Naive thymus-derived CD4-positive, alpha-beta T cell (primary cell): ENCODE results near the gene MT3. TPM values are rescaled to one million over a fixed set of nuclear protein-coding genes. Genes with fewer than 3 reads are reported as not detected.

Experiments used
- ATAC-seq: fragments of 150-1000 bp; cut with Tn5 transposase; 2 replicates; pipeline ENCODE4 v1.10.0; 2021; ENCODE audit warnings: mild to moderate bottlenecking, moderate library complexity
- CTCF ChIA-PET: fragments of 350-600 bp; sonication (Branson Sonifier 250); formaldehyde crosslinking; loops from one replicate; lab custom pipeline; 2021; ENCODE audit warnings: antibody characterized with exemption; lab: Charles Lee
- POLR2A ChIA-PET: fragments of 350-600 bp; sonication (Branson Sonifier 250); formaldehyde crosslinking; loops from one replicate; lab custom pipeline; 2021; ENCODE audit warnings: antibody characterized with exemption, inconsistent platforms; lab: Charles Lee
- DNase-seq, 9 donors: peaks; one replicate each; pipeline versions ENCODE4 v3.0.0 to v3.0.0-alpha.2; 2020 to 2022; ENCODE audit warnings: mixed read lengths in 1 of 9
- H3K27ac ChIP-seq: one replicate; pipeline ENCODE4 v1.7.0; 2013; ENCODE audit warnings: mild to moderate bottlenecking, low read depth, low read length, moderate library complexity
- H3K27me3 ChIP-seq, 2 donors: one replicate each; pipeline ENCODE4 v1.7.0; 2013; ENCODE audit warnings: low read length in 2 of 2, mild to moderate bottlenecking in 2 of 2, moderate library complexity in 2 of 2; ENCODE audit not compliant: control insufficient read depth in 2 of 2, insufficient read depth in 2 of 2
- H3K36me3 ChIP-seq, 3 experiments: 1 replicate in 2 of 3; 2 replicates in 1 of 3; pipeline ENCODE4 v1.7.0; 2013; ENCODE audit warnings: low read length in 3 of 3, mild to moderate bottlenecking in 3 of 3, moderate library complexity in 1 of 3; ENCODE audit not compliant: insufficient read depth in 3 of 3, control insufficient read depth in 2 of 3
- H3K4me1 ChIP-seq, 2 donors: one replicate each; pipeline ENCODE4 v1.7.0; 2013; ENCODE audit warnings: low read length in 2 of 2, mild to moderate bottlenecking in 2 of 2, moderate library complexity in 1 of 2; ENCODE audit not compliant: control insufficient read depth in 2 of 2, insufficient read depth in 2 of 2
- H3K4me3 ChIP-seq: 2 replicates; pipeline ENCODE4 v1.7.0; 2013; ENCODE audit warnings: mild to moderate bottlenecking, low read length
- H3K9me3 ChIP-seq, 3 experiments: 1 replicate in 2 of 3; 2 replicates in 1 of 3; pipeline ENCODE4 v1.7.0; 2013; ENCODE audit warnings: low read length in 3 of 3; ENCODE audit not compliant: control insufficient read depth in 2 of 3
- H3K27ac Mint-ChIP-seq, 9 donors: one replicate each; pipeline ENCODE4 v1.8.0; 2020 to 2022; ENCODE audit warnings: mixed read lengths in 9 of 9, mild to moderate bottlenecking in 8 of 9, moderate library complexity in 5 of 9, inconsistent platforms in 2 of 9
- H3K27me3 Mint-ChIP-seq, 5 donors: one replicate each; pipeline ENCODE4 v1.8.0; 2021 to 2022; ENCODE audit warnings: mixed read lengths in 5 of 5, mild to moderate bottlenecking in 1 of 5
- H3K36me3 Mint-ChIP-seq, 5 donors: one replicate each; pipeline ENCODE4 v1.8.0; 2020 to 2022; ENCODE audit warnings: mixed read lengths in 5 of 5, mild to moderate bottlenecking in 3 of 5, inconsistent platforms in 1 of 5
- H3K4me1 Mint-ChIP-seq, 7 donors: one replicate each; pipeline ENCODE4 v1.8.0; 2020 to 2022; ENCODE audit warnings: mixed read lengths in 7 of 7, mild to moderate bottlenecking in 3 of 7, inconsistent platforms in 1 of 7
- H3K4me3 Mint-ChIP-seq, 10 donors: one replicate each; pipeline ENCODE4 v1.8.0; 2020 to 2022; ENCODE audit warnings: mild to moderate bottlenecking in 10 of 10, mixed read lengths in 10 of 10, moderate library complexity in 6 of 10, inconsistent platforms in 2 of 10
- H3K9me3 Mint-ChIP-seq, 11 donors: one replicate each; pipeline ENCODE4 v1.8.0; 2020 to 2022; ENCODE audit warnings: mixed read lengths in 11 of 11, mild to moderate bottlenecking in 4 of 11, inconsistent platforms in 1 of 11, moderate library complexity in 1 of 11
- intact Hi-C, 2 donors: fragments of 100-400 bp; cut with micrococcal nuclease; formaldehyde crosslinking; loops; one replicate each; pipeline ENCODE4 v1.15.1; 2023
- polyA plus RNA-seq, 2 donors: library from polyadenylated mRNA; unstranded; fragments of 300-500 nt; fragmentation: Illumina TruSeq; gene quantifications; one replicate each; pipeline ENCODE4 v1.2.3, GENCODE V29; 2021
- total RNA-seq, 6 experiments: library from RNA in 5 of 6; stranded (reverse) in 5 of 6; gene quantifications; 1 replicate in 5 of 6; 2 replicates in 1 of 6; pipeline ENCODE4 v1.2.3 and lab custom pipeline; 2021 to 2026

Gene MT3
- total and polyA plus RNA-seq, 7 experiments from 2014 or later: 0.76 to 4.5 (median 3.8) TPM; not detected in 2

DNA sequence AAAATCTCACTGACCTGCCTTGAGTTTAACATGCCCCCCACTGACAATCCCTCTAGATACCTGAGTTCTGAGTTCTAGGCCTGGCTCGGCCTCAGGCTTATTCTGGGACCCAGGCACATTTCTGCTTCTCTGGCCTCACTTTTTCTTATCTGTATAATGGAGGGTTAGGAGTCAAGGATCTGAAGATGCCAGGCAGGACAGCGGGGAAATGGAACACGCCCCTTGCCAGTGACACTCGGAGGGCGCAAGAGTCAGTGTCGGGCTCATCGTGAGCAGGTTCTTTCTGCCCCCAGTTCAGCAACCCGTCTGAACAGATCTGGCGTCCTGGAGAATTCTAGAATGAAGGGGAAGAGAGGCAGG lies 567 bp upstream of the MT3 start:
- peak overlapping the region in 2 of 9 donors; percentile 38 to 87 for H3K27ac Mint-ChIP-seq
- ChIA-PET POLR2A (no interaction called here), CTCF (no interaction called here)

DNA sequence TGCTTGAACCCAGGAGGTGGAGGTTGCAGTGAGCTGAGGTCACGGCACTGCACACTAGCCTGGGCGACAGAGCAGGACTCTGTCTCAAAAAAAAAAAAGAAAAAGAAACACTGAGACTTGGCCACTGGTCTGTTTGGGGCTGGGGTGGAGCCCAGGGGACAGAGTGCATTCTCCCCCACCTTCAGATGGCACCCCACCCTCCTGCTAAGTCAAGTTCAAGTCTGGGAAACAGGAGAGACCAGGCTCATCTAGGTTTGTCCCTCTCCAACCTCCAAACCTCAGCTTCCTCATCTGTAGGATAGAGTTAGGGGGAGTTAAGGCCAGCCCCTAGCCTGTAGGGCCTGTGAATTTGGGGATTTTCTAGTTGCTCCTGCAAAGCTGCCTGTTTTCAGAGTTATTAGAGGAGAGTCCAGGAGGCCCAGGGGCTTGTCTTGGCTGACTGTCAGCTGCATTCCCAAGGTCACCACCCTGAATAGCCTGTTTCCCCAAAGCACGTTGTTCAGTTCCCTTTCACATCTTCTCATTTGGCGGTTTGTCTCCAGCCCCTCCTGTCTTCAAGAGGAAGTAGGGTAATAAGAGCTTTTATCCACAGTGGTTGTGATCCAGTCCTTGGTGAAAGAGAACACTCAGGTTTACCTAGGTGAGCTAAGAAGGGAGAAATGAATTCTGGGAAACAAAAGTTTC lies 2.2 kb downstream of the MT3 start:
- DNase-seq (peak in 1 of 9 donors; percentile 11), ATAC-seq (no peak)
- Mint-ChIP-seq H3K4me1 (peaks cover 6 to 15% (median 11%) of the 10 kb centered on the region in 7 donors), H3K9me3 (no peaks in the 10 kb centered on the region), H3K4me3 (no peak overlapping the region), H3K27me3 (peaks cover 4 to 45% (median 18%) of the 10 kb centered on the region in 5 donors), H3K36me3 (no peaks in the 10 kb centered on the region), H3K27ac (no peak overlapping the region)
- CTCF ChIA-PET: interaction anchor here (0.7 kb wide), 1 partner anchor 45 kb away, joined by 3 read pairs; no protein-coding TSS in a partner anchor
- intact Hi-C loops: no loop called here
- Histone ChIP-seq H3K36me3 (no peaks in the 10 kb centered on the region), H3K4me1 (peaks cover 4 to 6% of the 10 kb centered on the region in 2 donors), H3K4me3 (no peak overlapping the region), H3K9me3 (no peaks in the 10 kb centered on the region), H3K27me3 (no peaks in the 10 kb centered on the region), H3K27ac (no peak overlapping the region)
- POLR2A ChIA-PET: no interaction called here

More for the DNA sequence above, 567 bp upstream of the MT3 start:
- no peak overlapping the region for H3K27ac ChIP-seq
- Mint-ChIP-seq H3K4me1 (peaks cover 6 to 15% (median 11%) of the 10 kb centered on the region in 7 donors), H3K4me3 (peak overlapping the region; percentile 49 to 90 (median 85)), H3K36me3 (no peaks in the 10 kb centered on the region), H3K27me3 (peaks cover 9 to 53% (median 18%) of the 10 kb centered on the region in 5 donors), H3K9me3 (no peaks in the 10 kb centered on the region)
- ATAC-seq (no peak), DNase-seq (no peak)
- no peaks in the 10 kb centered on the region for H3K9me3 ChIP-seq
- peaks cover 4 to 6% of the 10 kb centered on the region in 2 donors for H3K4me1 ChIP-seq
- intact Hi-C loops: loop anchor here in 1 of 2 donors (2.0 kb wide), 1 partner anchor 20 kb away; the partner anchor contains the start of gene MT2A
- H3K27me3 ChIP-seq: no peaks in the 10 kb centered on the region
- no peaks in the 10 kb centered on the region for H3K36me3 ChIP-seq
- H3K4me3 ChIP-seq: peak overlapping the region; percentile 61

DNA sequence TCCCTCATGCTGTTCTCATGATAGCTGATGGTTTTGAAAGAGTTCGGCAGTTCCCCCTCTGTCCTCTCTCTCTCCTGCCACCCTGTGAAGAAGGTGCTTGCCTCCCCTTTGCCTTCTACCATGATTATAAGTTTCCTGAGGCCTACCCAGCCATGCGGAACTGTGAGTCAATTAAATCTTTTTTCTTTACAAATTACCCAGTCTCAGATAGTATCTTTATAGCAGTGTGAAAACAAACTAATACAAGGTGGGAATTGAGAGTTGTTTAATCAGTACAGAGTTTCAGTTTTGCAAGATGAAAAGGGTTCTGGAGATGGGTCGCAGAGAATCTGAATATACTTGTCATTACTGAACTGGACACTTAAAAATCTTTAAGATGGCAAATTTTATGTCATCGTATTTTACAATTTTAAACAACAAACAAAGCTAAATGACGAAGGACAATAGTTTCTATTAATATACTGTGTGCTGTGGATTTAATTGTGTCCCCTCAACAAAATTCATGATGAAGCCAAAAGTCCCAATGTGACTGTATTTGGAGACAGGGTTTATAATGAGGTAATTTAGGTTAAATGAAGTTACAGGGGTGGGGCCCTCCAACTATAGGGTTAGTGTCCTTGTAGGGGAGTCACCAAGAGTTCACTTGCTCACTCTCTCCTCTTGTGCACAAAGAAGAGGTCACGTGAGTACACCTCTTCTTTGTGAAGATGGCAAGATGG lies 4.4 kb downstream of the MT3 start:
- H3K27me3 Mint-ChIP-seq: peaks cover 3 to 46% (median 15%) of the 10 kb centered on the region in 5 donors
- ChIA-PET CTCF (no interaction called here), POLR2A (interaction anchor here (0.6 to 1.0 kb wide), 2 partner anchors 47 to 90 kb away, joined by 3 to 4 read pairs; no protein-coding TSS in a partner anchor)
- Histone ChIP-seq H3K4me1 (peaks cover 4 to 6% of the 10 kb centered on the region in 2 donors), H3K4me3 (no peak overlapping the region), H3K9me3 (no peaks in the 10 kb centered on the region), H3K36me3 (no peaks in the 10 kb centered on the region), H3K27ac (no peak overlapping the region), H3K27me3 (no peaks in the 10 kb centered on the region)
- H3K4me3 Mint-ChIP-seq: no peak overlapping the region
- peaks cover 6 to 17% (median 9%) of the 10 kb centered on the region in 7 donors for H3K4me1 Mint-ChIP-seq
- ATAC-seq: no peak
- H3K36me3 Mint-ChIP-seq: no peaks in the 10 kb centered on the region
- H3K9me3 Mint-ChIP-seq: no peaks in the 10 kb centered on the region
- DNase-seq: no peak
- intact Hi-C loops: no loop called here
- H3K27ac Mint-ChIP-seq: no peak overlapping the region

DNA sequence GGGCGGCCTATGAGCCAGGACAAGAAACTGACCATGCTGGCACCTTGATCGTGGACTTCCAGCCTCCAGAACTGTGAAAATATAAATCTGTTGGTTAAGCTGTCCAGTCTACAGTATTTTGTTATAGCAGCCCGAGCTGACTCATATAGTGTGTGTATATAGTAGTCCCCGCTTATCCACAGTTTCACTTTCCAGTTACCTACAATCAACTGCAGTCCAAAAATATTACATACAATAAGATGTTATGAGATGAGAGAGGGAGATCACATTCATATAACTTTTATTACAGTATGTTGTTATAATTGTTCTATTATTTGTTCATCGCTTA lies 4.9 kb downstream of the MT3 start:
- H3K9me3 ChIP-seq: no peaks in the 10 kb centered on the region
- H3K27ac Mint-ChIP-seq: no peak overlapping the region
- peaks cover 4 to 6% of the 10 kb centered on the region in 2 donors for H3K4me1 ChIP-seq
- H3K27me3 ChIP-seq: no peaks in the 10 kb centered on the region
- ATAC-seq (no peak), DNase-seq (no peak)
- H3K27ac ChIP-seq: no peak overlapping the region
- H3K36me3 ChIP-seq: no peaks in the 10 kb centered on the region
- H3K9me3 Mint-ChIP-seq: no peaks in the 10 kb centered on the region
- intact Hi-C loops: no loop called here
- H3K36me3 Mint-ChIP-seq: no peaks in the 10 kb centered on the region
- CTCF ChIA-PET: no interaction called here
- POLR2A ChIA-PET: interaction anchor here (0.6 to 1.0 kb wide), 2 partner anchors 8 to 89 kb away, joined by 3 read pairs; no protein-coding TSS in a partner anchor
- H3K27me3 Mint-ChIP-seq: peaks cover 0 to 45% (median 12%) of the 10 kb centered on the region in 5 donors
- H3K4me1 Mint-ChIP-seq: peaks cover 5 to 15% (median 7%) of the 10 kb centered on the region in 7 donors
- no peak overlapping the region for H3K4me3 Mint-ChIP-seq
- H3K4me3 ChIP-seq: no peak overlapping the region

DNA sequence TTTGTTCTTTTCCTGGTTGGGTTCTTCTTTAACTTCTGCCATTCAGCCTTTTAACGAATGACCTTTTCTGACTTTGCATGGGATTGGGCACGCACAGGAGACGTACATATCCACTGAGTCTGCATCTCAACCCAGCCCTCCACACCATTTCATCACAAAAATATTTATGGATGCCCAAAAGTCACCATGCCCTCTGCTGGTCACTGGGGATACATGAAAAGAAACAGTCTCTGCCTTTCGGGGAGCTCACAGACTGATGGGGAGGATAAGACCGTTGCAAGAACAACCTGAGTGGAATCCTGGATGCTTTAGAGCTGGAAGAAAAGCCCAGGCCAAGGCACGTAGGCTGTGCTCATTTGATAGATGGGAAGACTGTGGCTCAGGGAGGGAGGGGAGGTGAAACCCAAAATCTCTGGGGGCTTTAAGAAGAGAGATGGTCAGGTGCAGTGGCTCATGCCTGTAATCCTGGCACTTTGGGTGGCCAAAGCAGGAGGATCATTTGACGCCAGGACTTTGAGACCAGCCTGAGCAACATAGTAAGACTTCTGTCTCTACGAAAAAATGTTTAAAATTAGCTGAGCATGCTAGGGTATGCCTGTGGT lies 11.2 kb downstream of the MT3 start:
- intact Hi-C loops: loop anchor here (1.0 to 2.0 kb wide), 3 partner anchors 23 to 86 kb away; no protein-coding TSS in a partner anchor
- H3K27me3 ChIP-seq: no peaks in the 10 kb centered on the region
- ATAC-seq (peak; percentile 67), DNase-seq (peak in 1 of 9 donors; percentile 13)
- POLR2A ChIA-PET: no interaction called here
- H3K27me3 Mint-ChIP-seq: peaks cover 0 to 36% (median 3%) of the 10 kb centered on the region in 5 donors
- H3K4me3 ChIP-seq: no peak overlapping the region
- peak overlapping the region in 1 of 9 donors; percentile 7 for H3K27ac Mint-ChIP-seq
- H3K36me3 ChIP-seq: no peaks in the 10 kb centered on the region
- CTCF ChIA-PET: interaction anchor here (1.6 to 1.9 kb wide), 3 partner anchors 43 to 101 kb away, joined by 3 to 8 read pairs (median 6); no protein-coding TSS in a partner anchor
- H3K4me1 Mint-ChIP-seq: peaks cover 0 to 13% (median 5%) of the 10 kb centered on the region in 7 donors
- no peaks in the 10 kb centered on the region for H3K9me3 Mint-ChIP-seq
- no peak overlapping the region for H3K27ac ChIP-seq
- H3K4me1 ChIP-seq: no peaks in the 10 kb centered on the region
- no peaks in the 10 kb centered on the region for H3K9me3 ChIP-seq
- H3K4me3 Mint-ChIP-seq: no peak overlapping the region
- no peaks in the 10 kb centered on the region for H3K36me3 Mint-ChIP-seq

DNA sequence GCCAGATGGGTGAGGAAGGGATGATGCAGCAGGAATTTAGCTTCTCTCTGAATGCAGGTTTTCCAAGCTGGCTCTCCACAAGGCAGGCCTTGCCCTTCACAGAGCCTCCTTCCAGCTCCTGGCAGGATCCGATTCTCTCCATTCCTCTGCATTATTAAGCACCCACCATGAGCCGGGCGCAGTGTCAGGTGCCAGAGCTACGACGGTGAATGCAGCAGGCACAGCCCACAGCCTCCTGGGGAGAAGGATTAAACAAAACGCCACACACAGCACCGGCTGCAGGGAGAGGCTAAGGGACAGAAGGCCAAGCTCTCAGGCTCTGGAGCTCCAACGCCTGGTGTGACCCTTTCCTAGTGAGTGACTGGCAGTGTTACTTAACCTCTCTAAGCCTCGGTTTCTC lies 12.0 kb downstream of the MT3 start:
- intact Hi-C loops: loop anchor here in 1 of 2 donors (2.0 kb wide), 1 partner anchor 25 kb away; no protein-coding TSS in a partner anchor
- H3K4me3 ChIP-seq: no peak overlapping the region
- H3K27ac ChIP-seq: no peak overlapping the region
- no peaks in the 10 kb centered on the region for H3K9me3 Mint-ChIP-seq
- H3K27me3 Mint-ChIP-seq: peaks cover 0 to 33% (median 3%) of the 10 kb centered on the region in 5 donors
- H3K27me3 ChIP-seq: no peaks in the 10 kb centered on the region
- peaks cover under 1 to 15% (median 5%) of the 10 kb centered on the region in 7 donors for H3K4me1 Mint-ChIP-seq
- peaks cover 0 to under 1% of the 10 kb centered on the region in 2 donors for H3K4me1 ChIP-seq
- no peaks in the 10 kb centered on the region for H3K9me3 ChIP-seq
- DNase-seq (no peak), ATAC-seq (no peak)
- H3K27ac Mint-ChIP-seq: no peak overlapping the region
- H3K36me3 ChIP-seq: no peaks in the 10 kb centered on the region
- no peak overlapping the region for H3K4me3 Mint-ChIP-seq
- ChIA-PET CTCF (interaction anchor here (0.6 to 1.9 kb wide), 4 partner anchors 42 to 100 kb away, joined by 3 to 8 read pairs (median 4); no protein-coding TSS in a partner anchor), POLR2A (interaction anchor here (0.6 to 1.6 kb wide), 2 partner anchors 55 to 68 kb away, joined by 4 to 5 read pairs; partner anchors contain the start of gene MT1H)
- H3K36me3 Mint-ChIP-seq: no peaks in the 10 kb centered on the region
